Endothelial cell of umbilical vein (primary cell): Measurements from ENCODE around the gene ZNF511. TPM values are rescaled to one million over a fixed set of nuclear protein-coding genes. Genes with fewer than 3 reads are reported as not detected.

Experiments used
- BruUV-seq: library from RNA; stranded (reverse); fragments of 400-500 nt; replicated peaks from 2 replicates; lab custom pipeline; 2021; lab: Mats Ljungman, UMichigan
- CTCF ChIA-PET: fragments of 300-600, 350-600 bp; sonication (Branson Sonifier 250); formaldehyde crosslinking; loops from one replicate; lab custom pipeline; 2021; ENCODE audit warnings: antibody characterized with exemption, inconsistent platforms; lab: Charles Lee
- POLR2A ChIA-PET: fragments of 300-600, 350-600 bp; sonication (Branson Sonifier 250); formaldehyde crosslinking; loops from one replicate; lab custom pipeline; 2021; ENCODE audit warnings: antibody characterized with exemption, inconsistent platforms; lab: Charles Lee
- DNase-seq: peaks from one replicate; pipeline ENCODE4 v3.0.0-alpha.2; 2011; ENCODE audit warnings: low read depth, low spot score
- FAIRE-seq: peaks from 2 replicates; lab custom pipeline; 2011; peaks lifted over from hg19 to GRCh38; lab: Jason Lieb, UNC
- H2AFZ ChIP-seq: 2 replicates; pipeline ENCODE4 v1.6.0; 2012; ENCODE audit warnings: low read depth, low read length, control low read depth, inconsistent platforms
- H3K27ac ChIP-seq: 2 replicates; pipeline ENCODE4 v1.5.1; 2011; ENCODE audit warnings: low read depth, mild to moderate bottlenecking, control low read depth, low read length, moderate library complexity; ENCODE audit not compliant: insufficient read depth
- H3K27me3 ChIP-seq, 2 experiments: 2 replicates each; pipeline versions ENCODE4 v1.6.0 to v1.6.1; 2011; ENCODE audit warnings: low read length in 2 of 2, mixed read lengths in 1 of 2; ENCODE audit not compliant: control insufficient read depth in 2 of 2, insufficient read depth in 2 of 2
- H3K36me3 ChIP-seq, 2 experiments: 2 replicates in 1 of 2; 3 replicates in 1 of 2; pipeline ENCODE4 v1.5.1; 2011; ENCODE audit warnings: low read length in 2 of 2, mild to moderate bottlenecking in 1 of 2, moderate library complexity in 1 of 2; ENCODE audit not compliant: control insufficient read depth in 2 of 2, insufficient read depth in 2 of 2; ENCODE audit errors: extremely low read depth in 1 of 2
- H3K4me1 ChIP-seq: 3 replicates; pipeline ENCODE4 v1.5.1; 2011; ENCODE audit warnings: mild to moderate bottlenecking, low read length; ENCODE audit not compliant: control insufficient read depth, insufficient read depth; ENCODE audit errors: extremely low read depth
- H3K4me2 ChIP-seq: 2 replicates; pipeline ENCODE4 v1.6.1; 2011; ENCODE audit warnings: low read length, control low read depth, mixed read lengths; ENCODE audit not compliant: insufficient read depth
- H3K4me3 ChIP-seq, 3 experiments: fragments of 200-600 bp in 1 of 3; sonication (generic), shearing (Covaris generic) in 1 of 3; replicated peaks in 1 of 3; 2 replicates each; pipeline ENCODE4 v1.5.1; 2011 to 2016; ENCODE audit warnings: control low read depth in 3 of 3, low read length in 3 of 3, mild to moderate bottlenecking in 2 of 3, inconsistent platforms in 1 of 3, low read depth in 1 of 3, moderate library complexity in 1 of 3; ENCODE audit not compliant: insufficient read depth in 1 of 3
- H3K79me2 ChIP-seq: 2 replicates; pipeline ENCODE4 v1.6.0; 2012; ENCODE audit warnings: low read length, inconsistent platforms; ENCODE audit not compliant: control insufficient read depth, insufficient read depth
- H3K9ac ChIP-seq: replicated peaks from 2 replicates; pipeline ENCODE3; 2011; ENCODE audit warnings: low read length, control low read depth; ENCODE audit not compliant: insufficient read depth; ENCODE audit errors: extremely low read depth
- H3K9me1 ChIP-seq: replicated peaks from 3 replicates; pipeline ENCODE4 v1.6.0; 2011; ENCODE audit warnings: mild to moderate bottlenecking, low read length; ENCODE audit not compliant: control insufficient read depth, insufficient read depth; ENCODE audit errors: extremely low read depth
- H3K9me3 ChIP-seq: replicated peaks from 2 replicates; pipeline ENCODE4 v1.5.1; 2012; ENCODE audit warnings: low read length, inconsistent platforms; ENCODE audit not compliant: control insufficient read depth, insufficient read depth
- H4K20me1 ChIP-seq: replicated peaks from 2 replicates; pipeline ENCODE3; 2011; ENCODE audit warnings: mild to moderate bottlenecking, low read length; ENCODE audit not compliant: control insufficient read depth, insufficient read depth; ENCODE audit errors: extremely low read depth
- CTCF ChIP-seq, 2 donors: IDR thresholded peaks; 1 replicate in 1 of 2; 2 replicates in 1 of 2; pipeline ENCODE4 v1.5.1; 2011; ENCODE audit warnings: low read length in 2 of 2, mild to moderate bottlenecking in 2 of 2, moderate library complexity in 2 of 2, control low read depth in 1 of 2, inconsistent platforms in 1 of 2, low read depth in 1 of 2; ENCODE audit not compliant: insufficient read depth in 1 of 2; ENCODE audit errors: extremely low read depth in 1 of 2
- EZH2 ChIP-seq: IDR thresholded peaks from 2 replicates; pipeline ENCODE4 v1.6.1; 2012; ENCODE audit warnings: borderline replicate concordance, low read depth, mild to moderate bottlenecking, moderate library complexity, low read length, inconsistent platforms; ENCODE audit not compliant: severe bottlenecking
- FOS ChIP-seq: IDR thresholded peaks from 2 replicates; pipeline ENCODE4 v1.6.1; 2011; ENCODE audit warnings: mild to moderate bottlenecking, low read length, moderate library complexity, borderline replicate concordance; ENCODE audit not compliant: insufficient read depth
- GATA2 ChIP-seq: IDR thresholded peaks from 2 replicates; pipeline ENCODE4 v1.7.0; 2011; ENCODE audit warnings: low read depth, mild to moderate bottlenecking, moderate library complexity, mixed read lengths, low read length; ENCODE audit not compliant: insufficient read length, insufficient read depth
- JUN ChIP-seq: IDR thresholded peaks from 2 replicates; pipeline ENCODE4 v1.6.1; 2011; ENCODE audit warnings: borderline replicate concordance, low read depth; ENCODE audit not compliant: insufficient read length, insufficient read depth
- MAX ChIP-seq: IDR thresholded peaks from 2 replicates; pipeline ENCODE4 v1.6.1; 2011; ENCODE audit not compliant: insufficient read depth, insufficient read length
- MYC ChIP-seq: IDR thresholded peaks from one replicate; pipeline ENCODE4 v1.6.1; 2011; ENCODE audit warnings: mild to moderate bottlenecking, low read depth, low read length
- POLR2A ChIP-seq: IDR thresholded peaks from 2 replicates; pipeline ENCODE4 v1.6.1; 2012; ENCODE audit warnings: low read depth, mild to moderate bottlenecking, control low read depth, low read length
- POLR2AphosphoS5 ChIP-seq: IDR thresholded peaks from 2 replicates; pipeline ENCODE4 v1.6.1; 2012; ENCODE audit warnings: low read depth, mild to moderate bottlenecking, control low read depth, low read length, moderate library complexity; ENCODE audit not compliant: insufficient read depth
- dilution Hi-C: fragments of 300-500 bp; cut with MboI; formaldehyde crosslinking; loops from one replicate; pipeline ENCODE4 v1.15.0; 2019; ENCODE audit warnings: low sequenced_read_pairs; ENCODE audit not compliant: extremely low pct_ligation_motif_present
- intact Hi-C: fragments of 100-400 bp; cut with micrococcal nuclease; formaldehyde crosslinking; loops from one replicate; pipeline ENCODE4 v1.10.0; 2022
- polyA plus RNA-seq, 4 experiments: library from polyadenylated mRNA; depleted of rRNA in 3 of 4; stranded (reverse) in 3 of 4; unstranded in 1 of 4; fragments of >200 nt; gene quantifications; 2 replicates each; pipeline versions ENCODE4 v1.2.1 to v1.2.3, GENCODE V29; 2011 to 2012; ENCODE audit warnings: missing spikeins in 1 of 4
- total RNA-seq: library from RNA; stranded (reverse); gene quantifications from 2 replicates; pipeline ENCODE4 v1.2.3, GENCODE V29; 2021

Gene ZNF511
- total and polyA plus RNA-seq, 2 donors (not counting 3 experiments of a cell fraction or from before 2014, with no cell fraction given): 25.6 to 37.9 TPM

DNA sequence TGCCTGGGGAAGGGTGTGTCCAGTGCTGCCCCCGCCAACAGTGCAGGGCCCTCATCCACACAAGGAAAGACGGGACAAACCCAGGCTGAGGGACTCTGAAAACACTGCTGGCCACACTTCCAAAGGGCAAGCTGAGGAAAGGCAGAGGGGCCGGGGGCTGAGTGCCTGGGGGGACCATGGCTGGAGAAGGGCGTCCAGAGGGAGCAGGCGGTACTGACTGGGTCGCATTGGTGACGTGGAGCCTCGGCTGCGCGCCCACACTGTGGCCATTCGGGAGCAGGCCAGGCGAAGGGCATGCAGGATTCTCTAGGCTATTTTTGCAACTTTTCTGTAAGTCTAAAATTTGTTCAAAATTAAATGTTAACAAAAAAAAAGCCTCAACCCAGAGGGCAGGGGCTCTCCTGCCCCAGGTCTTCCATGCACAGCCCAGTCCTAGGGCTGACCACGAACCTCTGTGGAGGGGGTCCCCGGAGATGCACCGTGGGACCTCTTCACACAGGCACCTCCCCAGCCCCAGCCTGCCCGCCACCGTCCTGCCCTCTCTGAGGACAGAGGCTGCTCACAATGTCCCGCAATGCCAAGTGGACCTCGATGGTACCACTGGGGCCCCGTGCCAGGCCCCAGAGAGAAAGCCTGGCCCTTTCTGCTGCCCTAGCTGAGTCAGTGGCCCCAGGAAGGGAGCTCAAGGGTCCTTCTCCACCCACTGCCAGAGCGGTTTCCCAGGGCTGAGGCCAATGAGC is 42.5 kb upstream of the ZNF511 start:
- intact Hi-C loops: no loop called here
- Histone ChIP-seq H3K9ac (no peak overlapping the region), H3K4me1 (peaks cover 3% of the 10 kb centered on the region), H4K20me1 (no peaks in the 10 kb centered on the region), H3K4me3 (no peak overlapping the region), H3K9me3 (no peaks in the 10 kb centered on the region), H3K36me3 (no peaks in the 10 kb centered on the region), H3K79me2 (no peaks in the 10 kb centered on the region), H3K9me1 (no peaks in the 10 kb centered on the region), H3K4me2 (no peak overlapping the region), H3K27ac (no peak overlapping the region), H3K27me3 (peaks cover 0 to 4% of the 10 kb centered on the region in 2 experiments), H2AFZ (no peak overlapping the region)
- no peak for FAIRE-seq
- POLR2A ChIA-PET: no interaction called here
- CTCF ChIA-PET: interaction anchor here (1.3 to 1.6 kb wide), 2 partner anchors 9 to 42 kb away, joined by 5 to 6 read pairs; no protein-coding TSS in a partner anchor
- TF ChIP-seq FOS (no peak), MYC (no peak), MAX (no peak), CTCF (IDR thresholded peaks at IDR 0.05; ENCODE audit: extremely low read depth in 1 of 2, insufficient read depth in 1 of 2, low read depth in 1 of 2, low read length in 2 of 2) (no peak), GATA2 (no peak), JUN (no peak), POLR2AphosphoS5 (no peak), POLR2A (no peak), EZH2 (no peak)
- dilution Hi-C loops: no loop called here
- no peak for DNase-seq
- BruUV-seq: no TSS peak
